SK-MEL-5 (cell line): ENCODE data around the gene ADIRF. TPM values are rescaled to one million over a fixed set of nuclear protein-coding genes. Genes with fewer than 3 reads are reported as not detected.
"Not testable (repeated sequence)": the region's sequence is repeated elsewhere in the genome, so short reads cannot be mapped to it uniquely, and the experiment has no call there.

Source experiments
- DNase-seq: peaks from one replicate; pipeline ENCODE4 v3.0.0-alpha.2; 2016; ENCODE audit warnings: low read depth, low spot score
- in situ Hi-C: cut with HindIII; loops from 2 replicates; pipeline ENCODE4 v1.10.0; 2016; ENCODE audit warnings: low sequenced_read_pairs, high pct_unique_total_duplicates, low pct_unique_long_range_greater_than_20kb
- polyA plus RNA-seq, 2 experiments: library from polyadenylated mRNA; depleted of rRNA; stranded (reverse); fragments of >200 nt; gene quantifications; 2 replicates each; pipeline ENCODE4 v1.2.3, GENCODE V29; 2015
- total RNA-seq: library from RNA; depleted of rRNA; stranded (reverse); fragments of >200 nt; shearing (Covaris generic); gene quantifications from 2 replicates; pipeline ENCODE4 v1.2.3, GENCODE V29; 2014; rRNA removed

Gene ADIRF
- not detected in 2 replicates for total RNA-seq
- not detected in 2 replicates for polyA plus RNA-seq (2015; cell fraction: cytosol; rRNA removed)
- polyA plus RNA-seq (2015; cell fraction: nucleus; rRNA removed), result not detected in 2 replicates

DNA sequence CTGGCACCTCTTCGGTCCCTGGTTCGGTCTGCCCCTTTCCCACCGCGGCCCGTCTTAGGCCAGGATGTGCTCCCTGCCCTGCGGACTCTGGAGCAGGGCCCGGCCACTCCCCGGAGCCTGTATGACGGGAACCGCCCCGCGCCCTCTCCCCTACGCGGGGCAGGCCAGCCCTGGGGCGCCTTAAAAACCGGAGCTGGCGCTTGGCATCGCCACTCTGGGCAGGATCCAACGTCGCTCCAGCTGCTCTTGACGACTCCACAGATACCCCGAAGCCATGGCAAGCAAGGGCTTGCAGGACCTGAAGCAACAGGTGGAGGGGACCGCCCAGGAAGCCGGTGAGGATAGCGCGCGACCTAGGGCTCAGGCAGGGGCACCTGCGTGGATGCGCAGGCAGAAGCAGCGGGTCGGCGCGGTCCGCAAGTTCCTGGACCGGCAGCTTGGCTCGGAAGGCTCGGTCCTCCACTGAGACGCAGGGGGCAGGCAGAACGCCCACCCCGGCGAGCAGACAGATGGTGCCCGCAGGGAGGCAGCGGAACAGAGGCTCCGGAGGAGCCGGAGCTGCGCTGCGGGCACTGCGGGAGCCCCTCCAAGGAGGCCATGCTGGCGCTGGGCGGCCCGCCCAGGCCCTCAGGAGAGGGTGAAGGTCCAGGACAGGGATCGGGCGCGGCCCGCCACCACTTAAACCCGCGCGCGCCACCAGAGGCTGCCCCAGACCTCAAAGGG lies at the start of gene ADIRF:
Gene ADIRF (plus strand): TSS at position 212 of the 723 bp plus-strand sequence. CDS start 63 bp downstream, at position 275.
- DNase-seq, result no peak
- in situ Hi-C loops, result no loop called here

DNA sequence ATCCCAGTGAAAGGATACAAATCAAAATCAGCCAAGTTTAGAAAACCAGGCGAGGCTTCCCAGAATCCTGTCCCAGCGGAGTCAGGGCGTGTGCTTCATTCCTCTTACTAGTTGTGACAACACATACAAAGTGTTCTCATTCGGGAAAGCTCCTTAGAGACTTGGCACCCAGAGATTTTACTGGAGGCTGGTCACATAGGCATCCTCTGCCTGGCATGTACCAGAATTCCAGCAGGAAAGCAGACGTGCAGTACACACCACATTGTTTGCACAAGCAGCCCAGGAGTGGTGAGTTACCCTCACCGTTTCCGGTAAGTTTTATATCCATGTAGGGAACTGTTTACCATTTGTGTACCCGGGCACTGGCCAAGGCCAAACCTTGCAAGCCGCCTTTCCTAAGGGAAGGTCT lies 45.7 kb upstream of the ADIRF start:
- in situ Hi-C loops, result no loop called here
- DNase-seq, result no peak

DNA sequence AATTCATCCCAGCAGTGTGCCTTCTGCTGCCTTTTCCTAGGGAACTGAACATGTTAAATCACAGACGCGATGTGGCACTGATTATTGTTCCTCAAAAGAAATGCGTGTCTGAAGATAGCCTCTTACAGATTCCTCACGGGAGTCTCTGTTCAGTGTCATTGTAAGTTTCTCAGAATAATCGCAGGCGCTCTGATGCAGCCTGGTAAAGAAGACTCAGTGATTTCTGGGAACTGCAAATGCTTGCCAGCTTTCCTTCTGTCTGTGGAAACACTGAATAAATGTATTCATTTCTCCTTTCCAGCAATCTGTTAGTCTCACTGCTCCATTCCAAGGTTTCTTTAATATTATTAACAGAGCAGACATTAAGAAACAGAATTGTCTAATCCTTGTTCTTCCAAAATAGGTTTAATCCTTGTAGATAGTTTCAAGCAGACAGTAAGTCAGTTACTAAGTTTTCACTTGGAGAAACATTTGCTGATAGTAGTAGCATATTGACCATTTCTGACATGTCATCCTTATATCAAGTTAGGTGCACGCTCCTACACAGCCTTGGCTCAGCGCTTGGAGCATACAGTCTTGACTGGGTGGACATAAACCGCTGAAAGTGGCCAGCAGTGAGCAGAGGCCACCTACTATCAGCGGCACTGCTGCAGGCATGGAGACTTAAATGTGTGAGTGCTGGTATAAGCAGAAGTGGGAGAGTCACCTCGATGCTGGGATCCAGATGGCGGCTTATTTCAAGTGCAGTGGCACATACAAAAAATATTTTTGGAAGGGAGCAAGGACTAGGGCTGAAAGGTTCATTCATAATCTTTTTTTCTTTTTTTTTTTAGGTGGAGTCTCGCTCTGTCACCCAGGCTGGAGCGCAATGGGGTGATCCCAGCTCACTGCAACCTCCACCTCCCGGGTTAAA lies 38.6 kb upstream of the ADIRF start:
- no peak for DNase-seq
- in situ Hi-C loops, result no loop called here

DNA sequence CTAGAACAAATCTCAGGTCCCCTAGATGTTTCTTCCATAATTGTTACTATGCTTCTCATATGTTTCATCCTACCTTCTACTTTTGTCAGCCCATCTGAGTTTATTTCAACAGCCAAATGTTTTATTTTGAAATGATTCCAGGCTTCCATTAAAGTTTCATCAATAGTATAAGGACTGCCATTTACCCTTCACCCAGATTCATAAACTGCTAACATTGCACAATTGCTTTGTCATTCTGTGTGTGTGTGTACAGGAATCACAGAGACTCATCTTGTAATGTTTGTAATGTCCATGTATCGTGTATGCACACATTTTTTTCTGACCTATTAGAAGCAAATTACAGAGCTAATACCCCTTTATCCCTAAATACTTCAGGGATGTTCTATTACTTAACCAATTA lies 36.4 kb upstream of the ADIRF start:
- in situ Hi-C loops, result no loop called here
- DNase-seq, result no peak

DNA sequence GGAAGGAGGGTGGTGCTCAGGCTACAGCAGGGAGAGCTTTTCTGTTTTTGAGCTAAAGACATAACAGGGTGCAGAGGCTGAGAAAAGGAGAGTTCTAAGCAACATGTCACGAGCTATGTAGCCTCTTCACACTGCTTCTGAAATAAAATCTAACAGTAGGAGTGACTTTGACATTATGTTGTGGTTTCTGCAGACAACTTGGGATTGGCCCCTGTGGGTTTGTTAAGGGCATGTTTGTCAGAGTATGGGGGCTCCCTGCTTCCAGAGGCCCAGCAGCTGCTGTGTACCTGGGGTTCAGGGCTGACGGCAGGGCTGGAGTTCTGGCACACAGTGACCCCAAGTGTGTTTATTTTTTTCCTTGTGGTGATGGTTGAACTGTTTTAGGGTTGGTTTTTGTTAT lies 35.6 kb upstream of the ADIRF start:
- no peak for DNase-seq
- in situ Hi-C loops, result no loop called here

DNA sequence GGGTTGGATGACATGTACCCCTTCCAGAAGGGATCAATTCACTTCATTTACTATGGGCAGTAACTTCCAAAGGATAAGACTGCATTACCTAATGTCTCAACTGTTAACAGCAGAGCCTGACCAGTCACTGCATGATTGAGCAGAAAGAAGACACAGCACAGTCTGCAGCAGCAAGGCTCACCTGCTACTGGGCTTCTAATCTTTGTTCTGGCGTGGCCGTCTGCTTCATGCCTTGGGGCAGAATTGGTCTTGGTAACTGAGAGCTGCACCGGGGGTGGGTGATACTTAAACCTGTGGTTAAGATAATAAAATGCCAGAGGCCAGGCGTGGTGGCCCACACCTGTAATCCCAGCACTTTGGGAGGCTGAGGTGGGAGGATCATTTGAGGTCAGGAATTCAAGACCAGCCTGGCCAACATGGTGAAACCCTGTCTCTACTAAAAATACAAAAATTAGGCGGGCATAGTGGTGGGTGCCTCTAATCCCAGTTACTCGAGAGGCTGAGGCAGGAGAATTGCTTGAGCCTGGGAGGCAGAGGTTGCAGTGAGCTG lies 34.0 kb upstream of the ADIRF start:
- DNase-seq, in situ Hi-C loops: not testable (repeated sequence)

DNA sequence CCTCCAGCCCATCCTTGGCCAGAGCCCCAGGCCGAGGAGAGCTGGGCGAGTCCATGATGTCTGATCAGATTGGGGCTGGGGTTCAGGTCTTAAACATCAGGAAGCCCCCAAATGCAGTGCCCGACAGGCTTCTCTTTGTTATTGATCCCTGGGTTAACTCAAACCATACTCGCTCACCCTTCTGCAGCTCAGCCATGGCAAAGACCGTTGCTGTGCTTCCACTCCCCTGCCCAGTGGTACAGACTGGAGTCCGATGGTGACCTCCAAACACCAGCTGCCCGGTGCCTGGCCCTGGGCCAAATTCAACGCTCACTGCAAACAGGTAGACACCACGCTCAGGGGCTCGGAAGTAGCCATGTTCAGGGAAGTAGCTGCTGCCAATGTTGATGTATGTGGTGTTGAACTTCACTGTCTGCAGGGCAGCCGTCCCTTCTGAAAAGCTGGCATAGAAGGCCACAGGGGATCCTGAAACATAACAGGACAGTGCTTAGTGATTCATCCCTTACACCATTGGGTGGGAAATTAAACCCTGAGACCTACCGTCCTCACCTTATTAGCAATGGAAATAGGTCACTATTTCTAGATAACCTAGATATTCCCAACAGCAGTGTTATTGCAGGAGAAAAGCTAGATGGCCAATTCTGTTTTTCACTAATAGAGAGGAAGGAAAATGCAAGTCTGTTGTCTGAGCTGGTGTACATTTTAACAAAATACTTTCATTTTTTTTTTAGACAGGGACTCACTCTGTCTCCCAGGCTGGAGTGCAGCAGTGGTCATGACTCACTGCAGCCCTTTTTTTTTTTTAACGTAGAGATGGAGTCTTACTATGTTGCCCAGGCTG lies 31.4 kb upstream of the ADIRF start:
- no peak for DNase-seq
- in situ Hi-C loops, result no loop called here

DNA sequence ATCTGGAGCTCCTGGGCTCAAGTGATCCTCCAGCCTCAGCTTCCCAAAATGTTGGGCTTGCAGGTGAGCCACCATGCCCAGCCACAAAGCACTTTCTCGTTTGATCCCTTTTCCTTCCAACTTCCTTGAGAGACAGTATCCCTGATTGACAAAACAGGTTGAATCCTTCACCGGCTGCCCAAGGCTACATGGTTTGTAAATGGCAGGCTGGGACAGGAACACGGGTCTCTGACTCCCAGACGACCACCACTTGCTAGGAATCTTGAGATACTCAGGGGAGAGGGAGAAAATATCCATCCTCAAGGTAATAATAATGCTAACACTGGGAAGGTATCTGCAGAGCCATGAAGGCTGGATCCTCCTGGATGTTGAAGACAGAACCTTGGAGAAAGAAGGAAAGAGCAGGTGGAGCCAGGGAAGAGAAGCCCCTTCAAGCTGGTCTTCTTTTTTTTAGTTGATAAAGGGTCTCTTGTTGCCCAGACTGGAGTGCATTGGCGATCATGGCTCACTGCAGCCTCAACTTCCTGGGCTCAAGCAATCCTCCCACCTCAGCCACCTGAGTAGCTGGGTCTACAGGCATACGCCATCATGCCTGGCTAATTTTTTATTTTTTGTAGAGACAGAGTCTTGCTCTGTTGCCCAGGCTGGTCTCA lies 30.7 kb upstream of the ADIRF start:
- no peak for DNase-seq
- in situ Hi-C loops, result no loop called here

DNA sequence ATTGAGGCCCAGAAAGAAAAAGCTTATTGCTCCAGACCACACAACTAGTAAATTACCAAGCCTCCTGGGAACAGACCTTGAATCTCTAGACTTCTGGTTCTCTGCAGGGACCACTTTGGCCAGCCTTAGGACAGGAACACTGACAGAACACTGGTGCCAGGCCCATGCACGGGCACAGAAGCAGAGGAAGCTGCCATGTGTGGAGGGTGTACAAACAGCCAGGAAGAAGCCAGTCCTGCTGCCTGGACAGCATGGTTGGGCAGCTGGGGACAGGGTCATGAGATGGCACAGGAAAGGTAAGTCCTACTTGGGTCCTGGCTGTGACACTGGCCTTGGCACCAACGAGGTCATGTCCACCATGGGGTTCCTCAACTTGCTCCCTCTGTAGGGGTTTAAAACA lies 30.0 kb upstream of the ADIRF start:
- DNase-seq, result no peak
- in situ Hi-C loops, result no loop called here

DNA sequence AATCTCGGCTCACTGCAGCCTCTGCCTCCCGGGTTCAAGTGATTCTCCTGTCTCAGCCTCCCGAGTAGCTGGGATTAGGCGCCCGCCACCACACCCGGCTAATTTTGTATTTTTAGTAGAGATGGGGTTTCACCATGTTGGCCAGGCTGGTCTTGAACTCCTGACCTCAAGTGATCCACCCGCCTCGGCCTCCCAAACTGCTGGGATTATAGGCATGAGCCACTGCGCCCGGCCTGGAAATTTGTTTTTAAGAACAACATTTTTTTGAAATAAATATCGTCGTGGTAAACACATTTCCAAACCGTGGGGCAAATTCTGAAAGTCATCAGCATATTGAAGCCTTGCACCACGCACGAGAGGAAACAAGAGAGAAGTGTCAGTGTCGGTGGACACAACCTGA lies 28.2 kb upstream of the ADIRF start:
- DNase-seq, in situ Hi-C loops: not testable (repeated sequence)

DNA sequence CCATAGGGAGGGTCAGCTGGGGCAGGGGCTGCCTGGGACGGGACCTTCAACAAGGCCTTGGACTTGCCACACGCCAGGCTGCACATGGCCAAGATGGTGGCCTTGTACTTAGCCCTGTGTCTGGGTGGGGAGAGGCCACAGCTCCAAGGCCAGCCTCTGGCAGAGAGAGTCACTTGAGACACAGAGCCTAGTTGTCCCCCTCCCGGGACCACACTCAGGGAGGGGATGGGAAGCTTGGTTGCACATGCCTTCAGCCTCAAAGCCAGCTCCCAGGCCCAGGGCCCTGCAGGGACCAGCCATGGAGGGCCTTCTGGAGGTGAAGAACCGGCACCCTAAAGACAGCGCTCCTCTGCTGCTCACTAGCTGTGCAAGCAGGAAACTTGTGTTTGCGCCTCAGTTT lies 27.6 kb upstream of the ADIRF start:
- no peak for DNase-seq
- in situ Hi-C loops, result no loop called here

DNA sequence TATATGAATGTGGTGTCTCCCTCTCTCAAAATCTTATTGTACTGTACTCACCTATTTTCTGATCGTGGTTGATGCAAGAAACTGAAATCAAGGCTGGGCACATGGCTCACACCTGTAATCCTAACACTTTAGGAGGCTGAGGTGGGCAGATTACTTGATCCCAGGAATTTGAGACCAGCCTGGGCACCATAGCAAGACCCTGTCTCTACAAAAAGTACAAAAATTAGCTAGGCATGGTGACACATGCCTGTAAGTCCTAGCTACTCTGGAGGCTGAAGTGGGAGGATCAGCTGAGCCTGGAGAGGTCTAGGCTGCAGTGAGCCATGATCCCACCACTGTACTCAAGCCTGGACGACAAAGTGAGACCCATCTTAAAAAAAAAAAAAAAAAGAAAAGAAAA lies 26.9 kb upstream of the ADIRF start:
- no peak for DNase-seq
- in situ Hi-C loops, result no loop called here

DNA sequence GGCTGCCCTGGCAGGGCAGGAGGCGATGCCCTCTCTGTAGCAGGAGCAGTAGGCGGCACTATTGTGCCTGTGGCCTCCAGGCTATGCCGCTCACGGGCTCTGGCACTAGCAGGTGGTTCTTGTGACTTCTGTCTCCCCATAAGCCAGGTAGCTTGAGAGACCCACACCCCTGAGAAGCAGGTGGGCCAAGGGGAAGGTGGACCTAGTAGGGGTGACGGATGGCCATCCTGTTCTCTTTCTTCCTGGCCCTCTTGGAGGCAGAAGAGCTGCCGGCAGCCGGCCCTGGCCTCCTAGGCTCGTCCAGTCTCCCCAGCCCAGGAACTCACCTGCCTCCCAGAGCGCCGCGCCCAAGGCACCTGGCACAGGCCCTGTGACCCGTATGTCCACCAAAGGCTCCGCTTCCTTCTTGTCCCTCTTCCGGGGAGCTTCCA lies 26.3 kb upstream of the ADIRF start:
- in situ Hi-C loops, result no loop called here
- no peak for DNase-seq

DNA sequence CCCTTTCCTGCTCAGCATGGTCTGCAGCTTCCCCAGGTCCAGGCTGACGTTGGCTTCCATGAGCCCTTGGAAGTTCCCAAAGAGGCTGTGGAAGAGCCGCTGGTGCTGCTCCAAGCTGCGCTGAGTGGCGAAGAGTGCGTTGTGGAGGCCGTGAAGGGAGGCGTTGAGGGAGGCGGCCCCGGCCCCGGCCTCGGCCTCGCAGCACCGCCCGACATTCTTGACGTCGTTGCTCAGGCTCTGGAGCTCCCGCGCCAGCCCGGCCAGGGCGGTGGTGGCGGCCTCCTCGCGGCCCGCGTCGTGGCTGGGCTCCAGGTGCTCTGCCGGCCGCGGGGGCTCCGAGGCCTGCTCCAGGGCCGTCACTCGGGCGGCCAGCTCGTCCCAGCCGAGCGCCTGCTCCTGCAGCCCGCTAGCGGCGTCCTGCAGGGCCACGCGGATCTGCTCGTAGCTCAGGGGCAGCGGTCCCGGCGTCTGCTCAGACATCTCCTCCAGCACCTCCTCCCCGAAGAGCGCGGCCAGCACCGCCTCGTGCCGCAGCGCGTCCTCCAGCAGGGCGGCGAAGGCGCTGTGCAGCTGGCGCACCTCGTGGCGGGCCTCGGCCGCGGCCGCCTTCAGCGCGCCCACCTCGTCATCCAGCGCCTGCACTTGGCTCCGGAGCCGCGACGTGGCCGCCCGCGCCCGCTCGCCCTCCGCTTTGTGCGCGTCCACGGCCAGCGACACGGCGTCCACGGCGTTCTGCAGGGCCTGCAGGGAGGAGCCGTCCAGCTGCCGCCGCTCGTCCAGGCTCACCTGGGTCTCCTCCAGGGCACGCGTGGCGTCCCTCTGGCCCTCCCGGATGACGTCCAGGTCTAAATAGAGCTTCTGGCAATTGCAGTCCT lies 25.6 kb upstream of the ADIRF start:
- in situ Hi-C loops, result no loop called here

DNA sequence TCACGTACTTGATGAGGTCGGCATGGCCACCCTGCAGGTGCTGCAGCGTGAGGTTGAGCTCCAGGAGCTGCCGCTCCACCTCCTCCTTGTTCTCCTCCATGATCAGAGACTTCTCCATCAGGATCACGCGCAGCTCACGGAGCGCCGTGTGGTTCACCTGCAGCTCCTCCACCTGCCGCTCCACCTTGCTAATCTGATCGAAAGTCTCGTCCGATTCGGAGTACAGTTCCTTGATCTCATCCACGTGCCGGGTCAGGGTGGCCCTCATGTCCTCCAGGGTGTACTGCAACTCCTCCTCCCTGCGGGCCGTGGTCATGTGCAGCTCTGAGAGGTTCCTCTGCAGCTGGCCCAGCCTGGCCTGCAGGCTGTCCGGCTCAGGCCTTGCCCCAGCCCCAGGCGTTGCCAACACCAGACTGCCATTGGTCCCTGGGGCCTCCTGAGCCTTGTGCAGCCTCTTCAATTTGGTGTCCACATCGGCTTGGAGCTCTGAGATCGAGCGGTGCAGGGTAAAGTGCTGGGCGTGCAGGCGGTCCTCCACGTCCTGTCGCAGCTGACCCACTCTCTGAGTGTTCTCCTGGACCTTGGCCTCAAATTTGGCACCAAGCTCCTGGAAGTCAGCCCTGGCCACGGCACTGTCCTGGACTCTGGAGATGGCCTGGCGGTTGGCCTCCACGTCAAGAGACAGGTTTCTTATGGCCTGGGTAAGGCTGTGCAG lies 24.8 kb upstream of the ADIRF start:
- no peak for DNase-seq
- in situ Hi-C loops, result no loop called here

More for the DNA sequence above, 25.6 kb upstream of the ADIRF start:
- no peak for DNase-seq

DNA sequence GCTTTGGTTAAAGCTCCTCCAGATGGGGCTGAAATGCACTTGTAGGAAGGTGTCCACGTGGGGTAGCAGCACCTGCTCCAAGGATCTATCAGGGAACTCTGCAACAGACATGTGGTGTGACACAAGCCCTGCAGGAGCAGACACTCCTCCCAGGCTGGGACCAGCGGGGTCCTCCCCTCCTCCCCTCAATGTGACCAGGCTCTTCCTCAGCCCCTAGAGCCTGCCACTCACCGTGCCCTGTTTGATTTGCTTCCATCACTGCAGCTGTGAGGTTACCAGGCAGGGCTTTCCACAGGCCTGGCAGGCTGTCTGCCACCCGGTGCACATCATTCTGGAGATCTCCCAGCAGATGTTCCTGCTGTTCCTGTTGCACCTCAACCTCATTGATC lies 24.3 kb upstream of the ADIRF start:
- in situ Hi-C loops, result no loop called here
- no peak for DNase-seq
